ENCODE measurements around the gene DUSP9. TPM values are rescaled to one million over a fixed set of nuclear protein-coding genes. Genes with fewer than 3 reads are reported as not detected.
A peak's percentile ranks its signal among the peaks of the same experiment; 100 is the strongest.

DUSP9 gene
- total RNA-seq, 1 experiment from 2014 or later = 14.2 TPM

GRCh38 chrX:153651540-153652079 is 4.6 kb downstream of the DUSP9 start:
- no TSS peak for BruUV-seq (replicated peaks)
- no peak for DNase-seq (ENCODE audit: low read depth, low spot score)
- peaks cover 0 to 7% of the 10 kb centered on the region in 2 experiments; a peak in 2 of 4 replicates for H3K4me1 ChIP-seq (ENCODE audit: control insufficient read depth in 1 of 2, insufficient read depth in 2 of 2, low read length in 2 of 2)
- peak; percentile 76 for ATAC-seq
- H2AFZ ChIP-seq (ENCODE audit: low read depth, low read length, poor library complexity, severe bottlenecking) = no peak overlapping the region
- no peaks in the 10 kb centered on the region for H3K9me3 ChIP-seq (ENCODE audit: control insufficient read depth in 1 of 2, insufficient read depth in 1 of 2, low read depth in 1 of 2, low read length in 2 of 2)
- intact Hi-C loops (cut with micrococcal nuclease) = no loop called here
- ChIA-PET CTCF (no interaction called here), RAD21 (ENCODE audit: low non-redundant PET in 1 of 2, low total read pairs in 2 of 2, uncharacterized antibody in 2 of 2, unreplicated experiment in 2 of 2) (no interaction called here), POLR2A (no interaction called here)
- H3K27ac ChIP-seq (ENCODE audit: low read depth, low read length) = no peak overlapping the region
- H3K36me3 ChIP-seq (ENCODE audit: control insufficient read depth in 1 of 2, insufficient read depth in 2 of 2, low read length in 2 of 2) = no peaks in the 10 kb centered on the region
- no peak overlapping the region for H3K4me3 ChIP-seq (replicated peaks in 1 of 2; ENCODE audit: low read depth in 1 of 2, low read length in 2 of 2)
- no peaks in the 10 kb centered on the region for H3K79me2 ChIP-seq (ENCODE audit: insufficient read depth, low read length)
- no peak overlapping the region for H3K4me2 ChIP-seq (ENCODE audit: low read length)
- no peaks in the 10 kb centered on the region for H4K20me1 ChIP-seq (ENCODE audit: insufficient read depth)
- no peak overlapping the region for H3K9ac ChIP-seq (ENCODE audit: low read length)
- no peaks in the 10 kb centered on the region for H3K27me3 ChIP-seq (ENCODE audit: insufficient read depth, low read length)
- H3K9me2 ChIP-seq (ENCODE audit: insufficient read depth) = no peaks in the 10 kb centered on the region
- TF ChIP-seq POLR2AphosphoS5 (IDR thresholded peaks at IDR 0.05; ENCODE audit: low read depth, low read length) (no peak), CTCF (IDR thresholded peaks at IDR 0.05 in 2 of 3, conservative IDR thresholded peaks at IDR 0.05 in 1 of 3; ENCODE audit: borderline replicate concordance in 1 of 3, insufficient read depth in 1 of 3, low read depth in 2 of 3, low read length in 2 of 3) (peak in 2 of 3 experiments; percentile 39 to 45; a peak in 4 of 6 replicates)

- RAD21 ChIA-PET (ENCODE audit: low non-redundant PET in 1 of 2, low total read pairs in 2 of 2, uncharacterized antibody in 2 of 2, unreplicated experiment in 2 of 2) = no interaction called here
- Histone ChIP-seq H3K4me3 (replicated peaks in 1 of 2; ENCODE audit: low read depth in 1 of 2, low read length in 2 of 2) (no peak overlapping the region), H3K27me3 (ENCODE audit: insufficient read depth, low read length) (no peaks in the 10 kb centered on the region), H2AFZ (ENCODE audit: low read depth, low read length, poor library complexity, severe bottlenecking) (peak overlapping the region; percentile 16), H3K36me3 (ENCODE audit: control insufficient read depth in 1 of 2, insufficient read depth in 2 of 2, low read length in 2 of 2) (no peaks in the 10 kb centered on the region), H3K4me2 (ENCODE audit: low read length) (no peak overlapping the region), H3K9me3 (ENCODE audit: control insufficient read depth in 1 of 2, insufficient read depth in 1 of 2, low read depth in 1 of 2, low read length in 2 of 2) (no peaks in the 10 kb centered on the region), H3K4me1 (ENCODE audit: control insufficient read depth in 1 of 2, insufficient read depth in 2 of 2, low read length in 2 of 2) (no peaks in the 10 kb centered on the region), H3K9me2 (ENCODE audit: insufficient read depth) (no peaks in the 10 kb centered on the region), H4K20me1 (ENCODE audit: insufficient read depth) (no peaks in the 10 kb centered on the region), H3K79me2 (ENCODE audit: insufficient read depth, low read length) (no peaks in the 10 kb centered on the region), H3K9ac (ENCODE audit: low read length) (no peak overlapping the region), H3K27ac (ENCODE audit: low read depth, low read length) (no peak overlapping the region)
- ATAC-seq (no peak), DNase-seq (ENCODE audit: low read depth, low spot score) (no peak)
- CTCF ChIA-PET = no interaction called here
- BruUV-seq (replicated peaks) = no TSS peak
- POLR2A ChIA-PET = no interaction called here
- intact Hi-C loops (cut with micrococcal nuclease) = no loop called here
- TF ChIP-seq POLR2A (IDR thresholded peaks at IDR 0.05; ENCODE audit: borderline replicate concordance, extremely low read depth, insufficient read depth, insufficient read length) (no peak), MAX (IDR thresholded peaks at IDR 0.05) (no peak), RAD21 (IDR thresholded peaks at IDR 0.05; ENCODE audit: low read depth) (no peak), REST (IDR thresholded peaks at IDR 0.05; ENCODE audit: low read depth) (no peak), ZFX (IDR thresholded peaks at IDR 0.05) (no peak), TCF7L2 (IDR thresholded peaks at IDR 0.05; ENCODE audit: borderline replicate concordance, extremely low read depth, insufficient read depth, insufficient read length) (no peak), YY1 (IDR thresholded peaks at IDR 0.05; ENCODE audit: extremely low read depth, insufficient replicate concordance, low read depth, low read length) (no peak), FOSL1 (IDR thresholded peaks at IDR 0.05; ENCODE audit: low read depth) (no peak), EGR1 (IDR thresholded peaks at IDR 0.05; ENCODE audit: low read depth) (no peak), CEBPB (IDR thresholded peaks at IDR 0.05; ENCODE audit: low read depth) (no peak), POLR2AphosphoS5 (IDR thresholded peaks at IDR 0.05; ENCODE audit: low read depth, low read length) (no peak), ATF3 (IDR thresholded peaks at IDR 0.05) (no peak), JUND (IDR thresholded peaks at IDR 0.05) (no peak), CBX3 (IDR thresholded peaks at IDR 0.05; ENCODE audit: low read depth) (no peak), ZNF274 (IDR thresholded peaks at IDR 0.05; ENCODE audit: low read depth, low read length) (no peak), SIN3A (IDR thresholded peaks at IDR 0.05; ENCODE audit: low read depth) (no peak)
Observed at GRCh38 chrX:153653556-153653955, 6.6 kb downstream of the DUSP9 start.

Measured in HCT116 (cell line).